H9 (cell line): ENCODE results near the gene GRIFIN. TPM values are rescaled to one million over a fixed set of nuclear protein-coding genes. Genes with fewer than 3 reads are reported as not detected.

ENCODE experiments used
- DNase-seq: peaks from one replicate; pipeline ENCODE4 v3.0.0-alpha.2; 2017
- H2AFZ ChIP-seq: one replicate; pipeline ENCODE4 v1.6.1; 2013; ENCODE audit warnings: mild to moderate bottlenecking, low read length, control low read depth, moderate library complexity
- H2AK5ac ChIP-seq: 2 replicates; pipeline ENCODE4 v1.6.1; 2013; ENCODE audit warnings: low read length, control low read depth, mixed read lengths; ENCODE audit not compliant: insufficient read length
- H2BK120ac ChIP-seq: one replicate; pipeline ENCODE4 v1.6.1; 2013; ENCODE audit warnings: low read depth, mild to moderate bottlenecking, low read length, control low read depth, inconsistent platforms; ENCODE audit not compliant: poor library complexity, severe bottlenecking
- H2BK12ac ChIP-seq: 2 replicates; pipeline ENCODE4 v1.6.1; 2013; ENCODE audit warnings: low read length, control low read depth, mixed read lengths, low read depth; ENCODE audit not compliant: insufficient read length
- H2BK15ac ChIP-seq: 2 replicates; pipeline ENCODE4 v1.6.1; 2013; ENCODE audit warnings: low read depth, low read length, control low read depth
- H2BK20ac ChIP-seq: one replicate; pipeline ENCODE4 v1.6.1; 2013; ENCODE audit warnings: low read depth, mild to moderate bottlenecking, low read length, control low read depth, inconsistent platforms; ENCODE audit not compliant: poor library complexity, severe bottlenecking
- H2BK5ac ChIP-seq: 2 replicates; pipeline ENCODE4 v1.6.1; 2013; ENCODE audit warnings: low read length, control low read depth, mixed read lengths; ENCODE audit not compliant: insufficient read length
- H3K14ac ChIP-seq: 2 replicates; pipeline ENCODE4 v1.6.1; 2013; ENCODE audit warnings: low read length, control low read depth; ENCODE audit not compliant: insufficient read depth
- H3K18ac ChIP-seq: 2 replicates; pipeline ENCODE4 v1.6.1; 2013; ENCODE audit warnings: low read depth, mild to moderate bottlenecking, mixed read lengths, low read length, control low read depth; ENCODE audit not compliant: insufficient read length
- H3K23ac ChIP-seq: 2 replicates; pipeline ENCODE4 v1.6.1; 2013; ENCODE audit warnings: low read length, control low read depth, mixed read lengths, low read depth; ENCODE audit not compliant: insufficient read length
- H3K23me2 ChIP-seq: 2 replicates; pipeline ENCODE4 v1.6.1; 2013; ENCODE audit warnings: low read depth, mild to moderate bottlenecking, mixed read lengths, low read length, control low read depth; ENCODE audit not compliant: insufficient read length, poor library complexity, severe bottlenecking
- H3K27ac ChIP-seq: 2 replicates; pipeline ENCODE4 v1.5.1; 2013; ENCODE audit warnings: low read length, control low read depth, mixed read lengths, low read depth; ENCODE audit not compliant: insufficient read length
- H3K27me3 ChIP-seq: 2 replicates; pipeline ENCODE4 v1.6.1; 2013; ENCODE audit warnings: low read length, control low read depth, inconsistent platforms; ENCODE audit not compliant: insufficient read depth
- H3K4ac ChIP-seq: 2 replicates; pipeline ENCODE4 v1.6.1; 2013; ENCODE audit warnings: low read depth, mild to moderate bottlenecking, control low read depth, inconsistent platforms, low read length, moderate library complexity
- H3K4me1 ChIP-seq: 2 replicates; pipeline ENCODE4 v1.6.1; 2013; ENCODE audit warnings: low read length, control low read depth, inconsistent platforms; ENCODE audit not compliant: insufficient read depth
- H3K4me2 ChIP-seq: 2 replicates; pipeline ENCODE4 v1.6.1; 2013; ENCODE audit warnings: low read length, control low read depth, mixed read lengths; ENCODE audit not compliant: insufficient read length, insufficient read depth
- H3K56ac ChIP-seq: 2 replicates; pipeline ENCODE4 v1.6.1; 2013; ENCODE audit warnings: low read depth, mild to moderate bottlenecking, mixed read lengths, low read length, control low read depth; ENCODE audit not compliant: insufficient read length
- H3K79me1 ChIP-seq: 2 replicates; pipeline ENCODE4 v1.6.1; 2013; ENCODE audit warnings: low read depth, mild to moderate bottlenecking, moderate library complexity, low read length, control low read depth, inconsistent platforms; ENCODE audit not compliant: insufficient read depth, poor library complexity, severe bottlenecking
- H3K79me2 ChIP-seq: 2 replicates; pipeline ENCODE4 v1.6.1; 2013; ENCODE audit warnings: low read length, control low read depth, inconsistent platforms; ENCODE audit not compliant: insufficient read depth
- H3K9ac ChIP-seq: 2 replicates; pipeline ENCODE4 v1.6.1; 2013; ENCODE audit warnings: low read length, control low read depth, mixed read lengths; ENCODE audit not compliant: insufficient read length; ENCODE audit errors: extremely low read depth
- H3K9me3 ChIP-seq: one replicate; pipeline ENCODE4 v1.6.1; 2013; ENCODE audit warnings: low read depth, low read length, inconsistent platforms; ENCODE audit not compliant: control insufficient read depth
- H3T11ph ChIP-seq: one replicate; pipeline ENCODE4 v1.6.1; 2013; ENCODE audit warnings: mild to moderate bottlenecking, low read length, control low read depth, inconsistent platforms
- H4K20me1 ChIP-seq: one replicate; pipeline ENCODE4 v1.6.1; 2013; ENCODE audit not compliant: control insufficient read depth, insufficient read length, insufficient read depth
- H4K5ac ChIP-seq: 2 replicates; pipeline ENCODE4 v1.6.1; 2013; ENCODE audit warnings: low read depth, mild to moderate bottlenecking, mixed read lengths, low read length, control low read depth; ENCODE audit not compliant: insufficient read length
- H4K8ac ChIP-seq: replicated peaks from 2 replicates; pipeline ENCODE4 v1.6.1; 2013; ENCODE audit warnings: low read length, control low read depth, mixed read lengths, low read depth; ENCODE audit not compliant: insufficient read length
- H4K91ac ChIP-seq: 2 replicates; pipeline ENCODE4 v1.6.1; 2013; ENCODE audit warnings: low read depth, mild to moderate bottlenecking, moderate library complexity, mixed read lengths, low read length, control low read depth; ENCODE audit not compliant: insufficient read length
- H3K27ac Mint-ChIP-seq, 3 experiments: 2 replicates in 2 of 3; 3 replicates in 1 of 3; pipeline ENCODE4 v1.8.0; 2020 to 2021; ENCODE audit warnings: mixed read lengths in 3 of 3, mild to moderate bottlenecking in 1 of 3, moderate library complexity in 1 of 3
- H3K27me3 Mint-ChIP-seq: 2 replicates; pipeline ENCODE4 v1.8.0; 2021; ENCODE audit warnings: low read depth, mild to moderate bottlenecking, moderate library complexity, mixed read lengths
- H3K36me3 Mint-ChIP-seq, 3 experiments: 2 replicates in 2 of 3; 3 replicates in 1 of 3; pipeline ENCODE4 v1.8.0; 2020 to 2021; ENCODE audit warnings: low read depth in 3 of 3, mixed read lengths in 3 of 3; ENCODE audit not compliant: insufficient read depth in 1 of 3
- H3K4me1 Mint-ChIP-seq, 2 experiments: 2 replicates each; pipeline ENCODE4 v1.8.0; 2020; ENCODE audit warnings: mixed read lengths in 2 of 2
- H3K4me3 Mint-ChIP-seq, 2 experiments: 2 replicates in 1 of 2; 3 replicates in 1 of 2; pipeline ENCODE4 v1.8.0; 2020 to 2021; ENCODE audit warnings: mild to moderate bottlenecking in 2 of 2, mixed read lengths in 2 of 2, moderate library complexity in 1 of 2
- H3K9me3 Mint-ChIP-seq, 2 experiments: 2 replicates in 1 of 2; 3 replicates in 1 of 2; pipeline ENCODE4 v1.8.0; 2020; ENCODE audit warnings: mild to moderate bottlenecking in 2 of 2, mixed read lengths in 2 of 2, moderate library complexity in 1 of 2
- CTCF ChIP-seq: fragments of 200-600 bp; sonication (generic); conservative IDR thresholded peaks from 3 replicates; pipeline ENCODE4 v1.8.0; 2021; ENCODE audit warnings: antibody characterized with exemption, mild to moderate bottlenecking
- WGBS: extraction: QIAGEN DNeasy Blood & Tissue Kit; methylation state at CpG from one replicate; pipeline ENCODE4 v1.1.7; 2013; ENCODE audit warnings: missing lambda C conversion rate, low lambda C conversion rate, mixed read lengths; ENCODE audit not compliant: insufficient read length; ENCODE audit errors: extremely low coverage; 5-methylcytosine and 5-hydroxymethylcytosine counted together
- total RNA-seq: library from RNA; stranded (reverse); gene quantifications from 2 replicates; pipeline ENCODE4 v1.2.1, GENCODE V29; 2021

GRIFIN gene
- total RNA-seq, 1 experiment from 2014 or later, result not detected

- peaks cover 43 to 65% of the 10 kb centered on the region in 2 experiments for H3K4me1 Mint-ChIP-seq
- Histone ChIP-seq H3K56ac (no peak overlapping the region), H4K91ac (no peak overlapping the region), H3K23ac (no peak overlapping the region), H4K8ac (no peak overlapping the region), H2BK15ac (no peak overlapping the region), H3K4ac (no peak overlapping the region), H3K4me2 (no peak overlapping the region), H3K79me1 (no peaks in the 10 kb centered on the region), H2AK5ac (no peak overlapping the region), H2BK5ac (no peak overlapping the region), H3K9ac (no peak overlapping the region), H4K20me1 (no peaks in the 10 kb centered on the region), H2BK12ac (no peak overlapping the region), H2BK120ac (no peak overlapping the region), H3K9me3 (no peaks in the 10 kb centered on the region), H2AFZ (no peak overlapping the region), H2BK20ac (no peak overlapping the region), H3K23me2 (no peaks in the 10 kb centered on the region), H3K27ac (no peak overlapping the region), H3T11ph (no peak overlapping the region), H4K5ac (no peak overlapping the region), H3K4me1 (no peaks in the 10 kb centered on the region; the same call in 1 of the 2 replicates), H3K14ac (peak overlapping the region; percentile 27; the same call in 1 of the 2 replicates), H3K27me3 (no peaks in the 10 kb centered on the region), H3K79me2 (no peaks in the 10 kb centered on the region), H3K18ac (peak overlapping the region; percentile 1)
- TF ChIP-seq CTCF, result no peak
- H3K9me3 Mint-ChIP-seq, result no peaks in the 10 kb centered on the region; a peak in 2 of 5 replicates
- no peaks in the 10 kb centered on the region; the same call in 1 of the 2 replicates for H3K27me3 Mint-ChIP-seq
- no peaks in the 10 kb centered on the region for H3K36me3 Mint-ChIP-seq
- DNase-seq, result no peak
- peak overlapping the region in 1 of 2 experiments; percentile 42; a peak in 2 of 5 replicates for H3K4me3 Mint-ChIP-seq
- no CpG with 5 or more reads among the region's 7 CpGs for WGBS
- H3K27ac Mint-ChIP-seq, result peak overlapping the region in 2 of 3 experiments; percentile 79 to 87; a peak in 4 of 7 replicates
These were observed 23.0 kb upstream of the GRIFIN start for GRCh38 chr7:2499181-2499580.
